ENCODE results near the gene MPP2. TPM values are rescaled to one million over a fixed set of nuclear protein-coding genes. Genes with fewer than 3 reads are reported as not detected.

Gene MPP2, protein sequence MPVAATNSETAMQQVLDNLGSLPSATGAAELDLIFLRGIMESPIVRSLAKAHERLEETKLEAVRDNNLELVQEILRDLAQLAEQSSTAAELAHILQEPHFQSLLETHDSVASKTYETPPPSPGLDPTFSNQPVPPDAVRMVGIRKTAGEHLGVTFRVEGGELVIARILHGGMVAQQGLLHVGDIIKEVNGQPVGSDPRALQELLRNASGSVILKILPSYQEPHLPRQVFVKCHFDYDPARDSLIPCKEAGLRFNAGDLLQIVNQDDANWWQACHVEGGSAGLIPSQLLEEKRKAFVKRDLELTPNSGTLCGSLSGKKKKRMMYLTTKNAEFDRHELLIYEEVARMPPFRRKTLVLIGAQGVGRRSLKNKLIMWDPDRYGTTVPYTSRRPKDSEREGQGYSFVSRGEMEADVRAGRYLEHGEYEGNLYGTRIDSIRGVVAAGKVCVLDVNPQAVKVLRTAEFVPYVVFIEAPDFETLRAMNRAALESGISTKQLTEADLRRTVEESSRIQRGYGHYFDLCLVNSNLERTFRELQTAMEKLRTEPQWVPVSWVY
- total RNA-seq = not detected in 2 replicates

DNA sequence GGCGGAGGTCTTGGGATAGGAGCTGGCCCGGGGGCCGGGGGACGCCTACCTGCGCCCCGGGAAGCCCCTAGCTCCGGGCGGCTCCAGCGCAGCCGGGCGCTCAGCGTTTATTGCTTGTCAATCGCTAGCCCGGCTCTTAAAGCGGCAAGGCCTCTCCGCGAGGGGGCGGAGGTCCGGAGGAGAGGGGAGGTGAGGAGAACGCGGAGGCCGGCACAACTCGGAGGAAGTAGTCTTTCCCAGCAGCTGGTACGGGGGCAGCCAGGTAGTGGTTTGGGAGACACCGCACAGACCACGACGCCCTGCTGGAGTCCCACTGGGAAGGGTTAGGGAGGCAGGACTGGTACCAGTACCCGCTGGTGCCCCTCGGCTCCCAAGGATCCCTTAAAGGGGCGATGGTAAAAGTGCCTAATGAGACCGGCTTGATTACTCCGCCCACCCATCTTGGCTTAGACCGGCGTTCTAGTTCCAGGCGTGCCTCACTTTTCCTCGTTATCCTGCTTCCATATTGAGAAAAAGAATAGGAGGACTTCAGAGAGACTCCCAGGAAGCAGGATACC lies at the start of gene MPP2:
Gene MPP2, minus strand, starts transcription at position 112 of the 557 bp plus-strand sequence. CDS start 3,076 bp downstream, outside the sequence.
- ATAC-seq (ENCODE audit: low read depth) (peak; percentile 63), DNase-seq (peak; percentile 42)
- TF ChIP-seq, protein P1, sequence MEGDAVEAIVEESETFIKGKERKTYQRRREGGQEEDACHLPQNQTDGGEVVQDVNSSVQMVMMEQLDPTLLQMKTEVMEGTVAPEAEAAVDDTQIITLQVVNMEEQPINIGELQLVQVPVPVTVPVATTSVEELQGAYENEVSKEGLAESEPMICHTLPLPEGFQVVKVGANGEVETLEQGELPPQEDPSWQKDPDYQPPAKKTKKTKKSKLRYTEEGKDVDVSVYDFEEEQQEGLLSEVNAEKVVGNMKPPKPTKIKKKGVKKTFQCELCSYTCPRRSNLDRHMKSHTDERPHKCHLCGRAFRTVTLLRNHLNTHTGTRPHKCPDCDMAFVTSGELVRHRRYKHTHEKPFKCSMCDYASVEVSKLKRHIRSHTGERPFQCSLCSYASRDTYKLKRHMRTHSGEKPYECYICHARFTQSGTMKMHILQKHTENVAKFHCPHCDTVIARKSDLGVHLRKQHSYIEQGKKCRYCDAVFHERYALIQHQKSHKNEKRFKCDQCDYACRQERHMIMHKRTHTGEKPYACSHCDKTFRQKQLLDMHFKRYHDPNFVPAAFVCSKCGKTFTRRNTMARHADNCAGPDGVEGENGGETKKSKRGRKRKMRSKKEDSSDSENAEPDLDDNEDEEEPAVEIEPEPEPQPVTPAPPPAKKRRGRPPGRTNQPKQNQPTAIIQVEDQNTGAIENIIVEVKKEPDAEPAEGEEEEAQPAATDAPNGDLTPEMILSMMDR (IDR thresholded peaks at IDR 0.05) = no peak
- Mint-ChIP-seq H3K4me3 (peak within 1 kb of the TSS; percentile 73), H3K27me3 (peaks cover 50% of the 10 kb centered on the region), H3K4me1 (peaks cover 23% of the 10 kb centered on the region), H3K9me3 (no peaks in the 10 kb centered on the region), H3K36me3 (ENCODE audit: low read depth) (no peaks in the 10 kb centered on the region), H3K27ac (peak within 1 kb of the TSS; percentile 35)
- POLR2A ChIA-PET = no interaction called here
- CTCF ChIA-PET = interaction anchor here (3.2 kb wide), 1 partner anchor 36 kb away, joined by 10 read pairs; no protein-coding TSS in a partner anchor
- intact Hi-C loops (cut with micrococcal nuclease) = loop anchor here (5.0 to 10.0 kb wide), 2 partner anchors 83 to 100 kb away; no protein-coding TSS in a partner anchor

DNA sequence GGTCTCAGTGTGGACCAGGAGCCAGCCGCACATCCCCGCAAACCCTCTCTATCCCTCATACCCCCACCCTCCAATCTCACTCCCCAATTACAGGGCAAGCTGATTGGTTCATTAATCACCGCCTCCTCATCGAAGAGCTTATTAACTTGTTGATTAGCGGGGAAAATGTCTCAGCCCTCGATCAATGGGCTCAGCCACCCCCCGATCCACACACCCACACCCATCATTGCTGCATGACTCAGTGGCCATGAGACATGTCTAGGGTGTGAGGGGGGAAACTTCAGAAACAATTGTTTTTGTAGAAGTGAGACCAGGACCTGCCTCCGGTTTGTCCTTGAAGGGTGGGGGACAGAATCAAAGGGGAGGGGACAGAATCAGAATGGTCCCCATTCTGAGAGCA lies 48.9 kb upstream of the MPP2 start:
- Mint-ChIP-seq H3K27ac (no peak overlapping the region), H3K27me3 (peaks cover 45% of the 10 kb centered on the region), H3K4me1 (peaks cover 6% of the 10 kb centered on the region), H3K9me3 (no peaks in the 10 kb centered on the region), H3K36me3 (ENCODE audit: low read depth) (no peaks in the 10 kb centered on the region), H3K4me3 (no peak overlapping the region)
- TF ChIP-seq, protein P1 (IDR thresholded peaks at IDR 0.05) = no peak
- no peak for DNase-seq
- ChIA-PET POLR2A (no interaction called here), CTCF (no interaction called here)
- intact Hi-C loops (cut with micrococcal nuclease) = no loop called here
- ATAC-seq (ENCODE audit: low read depth) = no peak

DNA sequence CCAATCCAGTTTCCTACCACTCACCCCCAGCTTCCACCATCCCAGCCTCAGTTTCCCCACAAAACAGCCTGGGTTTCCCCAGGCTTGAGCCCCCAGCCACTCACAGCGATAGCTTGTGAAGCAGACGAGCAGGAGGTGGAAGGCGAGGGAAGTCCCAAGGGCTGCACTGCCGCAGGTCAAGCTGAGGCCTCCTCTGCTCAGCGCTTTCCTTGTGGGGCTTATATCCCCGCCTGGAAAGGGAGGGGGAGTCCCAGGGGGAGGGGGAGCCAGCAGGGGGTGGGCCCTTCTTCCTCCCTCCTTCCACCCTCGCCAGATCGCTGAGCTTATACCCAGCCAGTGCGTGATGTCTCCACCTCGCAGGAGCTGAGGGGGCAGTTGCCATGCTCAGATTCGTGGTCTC lies 46.4 kb upstream of the MPP2 start, which contains the start of gene PYY:
Gene PYY, minus strand, starts transcription at position 195 of the 400 bp plus-strand sequence. CDS start 457 bp downstream, outside the sequence.
- Mint-ChIP-seq H3K27ac (no peak within 1 kb of the TSS), H3K27me3 (peaks cover 58% of the 10 kb centered on the region), H3K4me1 (peaks cover 6% of the 10 kb centered on the region), H3K4me3 (peak within 1 kb of the TSS; percentile 35), H3K9me3 (no peaks in the 10 kb centered on the region), H3K36me3 (ENCODE audit: low read depth) (no peaks in the 10 kb centered on the region)
- CTCF ChIA-PET = no interaction called here
- TF ChIP-seq, protein P1 (IDR thresholded peaks at IDR 0.05) = no peak
- POLR2A ChIA-PET = no interaction called here
- DNase-seq (no peak), ATAC-seq (ENCODE audit: low read depth) (no peak)
- intact Hi-C loops (cut with micrococcal nuclease) = no loop called here

DNA sequence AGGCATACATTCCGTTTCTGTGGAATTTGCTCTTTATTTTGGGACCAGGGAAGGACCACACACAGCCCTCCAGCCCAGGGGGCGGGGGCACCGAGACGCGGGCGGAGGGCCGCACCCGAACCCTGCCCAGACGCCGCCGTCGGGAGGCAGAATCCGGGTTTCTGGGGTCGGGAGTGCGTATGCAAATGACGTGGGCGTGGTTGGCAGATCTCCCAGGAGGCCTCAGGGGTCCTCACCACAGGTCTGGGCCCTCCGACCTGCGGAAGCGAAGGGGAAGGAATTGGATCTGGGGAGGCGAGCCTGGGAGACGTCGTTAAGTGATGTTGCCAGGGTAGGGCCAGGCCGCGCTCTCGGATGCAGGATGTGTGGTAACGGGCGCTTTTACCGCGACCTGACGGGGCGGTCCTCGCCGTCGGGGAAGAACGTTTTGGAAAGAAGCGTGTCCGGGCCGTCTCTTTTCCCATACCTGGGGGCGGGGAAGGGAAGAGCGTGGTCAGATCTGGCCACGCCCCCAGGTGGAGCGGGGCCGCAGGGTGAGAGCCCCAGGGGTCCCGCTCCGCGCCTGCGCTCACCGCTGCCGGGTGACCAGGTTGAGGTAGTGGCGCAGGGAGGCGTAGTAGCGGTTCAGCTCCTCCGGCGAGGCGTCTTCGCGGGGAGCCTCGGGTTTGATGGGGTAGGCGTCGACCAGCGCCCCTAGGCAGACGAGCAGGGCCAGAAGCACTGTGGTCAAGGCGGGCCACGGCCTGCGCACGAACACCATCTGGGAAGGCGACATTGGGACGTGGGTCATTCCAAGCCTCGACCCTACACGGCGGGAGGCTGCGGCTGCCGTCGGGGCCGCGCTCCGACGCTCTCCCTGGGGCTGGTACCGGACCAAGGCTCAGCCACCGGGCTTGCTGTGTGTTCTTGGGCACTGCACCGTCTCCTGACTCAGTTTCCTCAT lies 45.7 kb upstream of the MPP2 start:
- DNase-seq (no peak), ATAC-seq (ENCODE audit: low read depth) (no peak)
- Mint-ChIP-seq H3K4me1 (peaks cover 6% of the 10 kb centered on the region), H3K36me3 (ENCODE audit: low read depth) (no peaks in the 10 kb centered on the region), H3K27me3 (peaks cover 60% of the 10 kb centered on the region), H3K4me3 (peak overlapping the region; percentile 35), H3K9me3 (no peaks in the 10 kb centered on the region), H3K27ac (no peak overlapping the region)
- POLR2A ChIA-PET = no interaction called here
- intact Hi-C loops (cut with micrococcal nuclease) = no loop called here
- TF ChIP-seq, protein P1 (IDR thresholded peaks at IDR 0.05) = no peak
- CTCF ChIA-PET = no interaction called here
